Measurements from ENCODE around the gene LENG1.

Gene LENG1

GRCh38 chr19:54153731-54154326 is 5.7 kb downstream of the LENG1 start:
- ChIA-PET POLR2A (no interaction called here), CTCF (no interaction called here)
- Histone ChIP-seq H3K9me3 (ENCODE audit: control extremely low read depth in 1 of 5, control insufficient read depth in 4 of 5, insufficient read depth in 2 of 5, low read depth in 1 of 5, low read length in 4 of 5) (no peaks in the 10 kb centered on the region), H3K4me3 (ENCODE audit: control insufficient read depth in 1 of 7, extremely low read depth in 1 of 7, insufficient read depth in 4 of 7, low read depth in 2 of 7, low read length in 6 of 7) (no peak overlapping the region), H3K27me3 (replicated peaks in 2 of 5; ENCODE audit: control insufficient read depth in 4 of 5, insufficient read depth in 5 of 5, low read length in 4 of 5) (no peaks in the 10 kb centered on the region), H3K36me3 (ENCODE audit: control insufficient read depth in 4 of 4, insufficient read depth in 4 of 4, low read length in 3 of 4) (peaks cover 2 to 90% (median 69%) of the 10 kb centered on the region in 4 experiments), H3K4me1 (ENCODE audit: control extremely low read depth in 1 of 4, control insufficient read depth in 4 of 4, insufficient read depth in 4 of 4, low read length in 3 of 4) (peaks cover 0 to 15% (median 8%) of the 10 kb centered on the region in 4 experiments), H3K27ac (ENCODE audit: insufficient read depth in 1 of 2, low read depth in 1 of 2, low read length in 2 of 2, poor library complexity in 1 of 2, severe bottlenecking in 2 of 2) (no peak overlapping the region)
- DNase-seq, result no peak
- WGBS (ENCODE audit: insufficient coverage), result 95% methylated on average over 9 of the region's 10 CpGs

GRCh38 chr19:54152878-54153524 is 6.5 kb downstream of the LENG1 start:
- no peaks in the 10 kb centered on the region for H3K27me3 ChIP-seq (replicated peaks in 2 of 5; ENCODE audit: control insufficient read depth in 4 of 5, insufficient read depth in 5 of 5, low read length in 4 of 5)
- H3K4me3 ChIP-seq (ENCODE audit: control insufficient read depth in 1 of 7, extremely low read depth in 1 of 7, insufficient read depth in 4 of 7, low read depth in 2 of 7, low read length in 6 of 7), result no peak overlapping the region
- 97% methylated on average over 7 of the region's 25 CpGs for WGBS (ENCODE audit: insufficient coverage)
- peaks cover 0 to 8% (median under 1%) of the 10 kb centered on the region in 4 experiments for H3K4me1 ChIP-seq (ENCODE audit: control extremely low read depth in 1 of 4, control insufficient read depth in 4 of 4, insufficient read depth in 4 of 4, low read length in 3 of 4)
- CTCF ChIA-PET, result no interaction called here
- no peak overlapping the region for H3K27ac ChIP-seq (ENCODE audit: insufficient read depth in 1 of 2, low read depth in 1 of 2, low read length in 2 of 2, poor library complexity in 1 of 2, severe bottlenecking in 2 of 2)
- POLR2A ChIA-PET, result no interaction called here
- no peaks in the 10 kb centered on the region for H3K9me3 ChIP-seq (ENCODE audit: control extremely low read depth in 1 of 5, control insufficient read depth in 4 of 5, insufficient read depth in 2 of 5, low read depth in 1 of 5, low read length in 4 of 5)
- peaks cover 2 to 97% (median 72%) of the 10 kb centered on the region in 4 experiments for H3K36me3 ChIP-seq (ENCODE audit: control insufficient read depth in 4 of 4, insufficient read depth in 4 of 4, low read length in 3 of 4)
- DNase-seq, result no peak

- H3K27me3 ChIP-seq (replicated peaks in 2 of 5; ENCODE audit: control insufficient read depth in 4 of 5, insufficient read depth in 5 of 5, low read length in 4 of 5), result no peaks in the 10 kb centered on the region
- H3K4me3 ChIP-seq (ENCODE audit: control insufficient read depth in 1 of 7, extremely low read depth in 1 of 7, insufficient read depth in 4 of 7, low read depth in 2 of 7, low read length in 6 of 7), result no peak overlapping the region
- H3K9me3 ChIP-seq (ENCODE audit: control extremely low read depth in 1 of 5, control insufficient read depth in 4 of 5, insufficient read depth in 2 of 5, low read depth in 1 of 5, low read length in 4 of 5), result no peaks in the 10 kb centered on the region
- ChIA-PET CTCF (no interaction called here), POLR2A (no interaction called here)
- DNase-seq, result no peak
- H3K27ac ChIP-seq (ENCODE audit: insufficient read depth in 1 of 2, low read depth in 1 of 2, low read length in 2 of 2, poor library complexity in 1 of 2, severe bottlenecking in 2 of 2), result no peak overlapping the region
- H3K4me1 ChIP-seq (ENCODE audit: control extremely low read depth in 1 of 4, control insufficient read depth in 4 of 4, insufficient read depth in 4 of 4, low read length in 3 of 4), result peaks cover 0 to 8% (median 0%) of the 10 kb centered on the region in 4 experiments
- peaks cover 2 to 97% (median 73%) of the 10 kb centered on the region in 4 experiments for H3K36me3 ChIP-seq (ENCODE audit: control insufficient read depth in 4 of 4, insufficient read depth in 4 of 4, low read length in 3 of 4)
- 95% methylated on average over 8 of the region's 12 CpGs for WGBS (ENCODE audit: insufficient coverage)
Measured at GRCh38 chr19:54152267-54152666, 7.3 kb downstream of the LENG1 start.

- 94% methylated on average over 23 of the region's 23 CpGs for WGBS (ENCODE audit: insufficient coverage)
Measured at GRCh38 chr19:54151362-54152035, 8.0 kb downstream of the LENG1 start.

GRCh38 chr19:54149021-54149812 is 10.3 kb downstream of the LENG1 start:
- CTCF ChIA-PET, result interaction anchor here (1.0 to 3.5 kb wide), 3 partner anchors 10 to 30 kb away, joined by 3 to 11 read pairs (median 3); partner anchors contain the start of gene LENG1
- no peaks in the 10 kb centered on the region for H3K27me3 ChIP-seq (replicated peaks in 2 of 5; ENCODE audit: control insufficient read depth in 4 of 5, insufficient read depth in 5 of 5, low read length in 4 of 5)
- H3K4me3 ChIP-seq (ENCODE audit: control insufficient read depth in 1 of 7, extremely low read depth in 1 of 7, insufficient read depth in 4 of 7, low read depth in 2 of 7, low read length in 6 of 7), result no peak overlapping the region
- POLR2A ChIA-PET, result interaction anchor here (0.8 kb wide), 2 partner anchors 10 to 12 kb away, joined by 3 read pairs; partner anchors contain the start of gene CNOT3
- H3K9me3 ChIP-seq (ENCODE audit: control extremely low read depth in 1 of 5, control insufficient read depth in 4 of 5, insufficient read depth in 2 of 5, low read depth in 1 of 5, low read length in 4 of 5), result no peaks in the 10 kb centered on the region
- H3K27ac ChIP-seq (ENCODE audit: insufficient read depth in 1 of 2, low read depth in 1 of 2, low read length in 2 of 2, poor library complexity in 1 of 2, severe bottlenecking in 2 of 2), result no peak overlapping the region
- peaks cover 1 to 97% (median 81%) of the 10 kb centered on the region in 4 experiments for H3K36me3 ChIP-seq (ENCODE audit: control insufficient read depth in 4 of 4, insufficient read depth in 4 of 4, low read length in 3 of 4)
- no peak for DNase-seq
- WGBS (ENCODE audit: insufficient coverage), result 96% methylated on average over 8 of the region's 12 CpGs
- no peaks in the 10 kb centered on the region for H3K4me1 ChIP-seq (ENCODE audit: control extremely low read depth in 1 of 4, control insufficient read depth in 4 of 4, insufficient read depth in 4 of 4, low read length in 3 of 4)

More at GRCh38 chr19:54151362-54152035, 8.0 kb downstream of the LENG1 start:
- Histone ChIP-seq H3K27ac (ENCODE audit: insufficient read depth in 1 of 2, low read depth in 1 of 2, low read length in 2 of 2, poor library complexity in 1 of 2, severe bottlenecking in 2 of 2) (no peak overlapping the region), H3K9me3 (ENCODE audit: control extremely low read depth in 1 of 5, control insufficient read depth in 4 of 5, insufficient read depth in 2 of 5, low read depth in 1 of 5, low read length in 4 of 5) (no peaks in the 10 kb centered on the region), H3K36me3 (ENCODE audit: control insufficient read depth in 4 of 4, insufficient read depth in 4 of 4, low read length in 3 of 4) (peaks cover 0 to 97% (median 77%) of the 10 kb centered on the region in 4 experiments), H3K4me1 (ENCODE audit: control extremely low read depth in 1 of 4, control insufficient read depth in 4 of 4, insufficient read depth in 4 of 4, low read length in 3 of 4) (peaks cover 0 to 8% (median 0%) of the 10 kb centered on the region in 4 experiments), H3K27me3 (replicated peaks in 2 of 5; ENCODE audit: control insufficient read depth in 4 of 5, insufficient read depth in 5 of 5, low read length in 4 of 5) (no peaks in the 10 kb centered on the region), H3K4me3 (ENCODE audit: control insufficient read depth in 1 of 7, extremely low read depth in 1 of 7, insufficient read depth in 4 of 7, low read depth in 2 of 7, low read length in 6 of 7) (no peak overlapping the region)
- POLR2A ChIA-PET, result no interaction called here
- no peak for DNase-seq
- CTCF ChIA-PET, result interaction anchor here (3.5 kb wide), 1 partner anchor 7 kb away, joined by 11 read pairs; the partner anchor contains the start of gene LENG1

- POLR2A ChIA-PET, result no interaction called here
- Histone ChIP-seq H3K4me1 (ENCODE audit: control extremely low read depth in 1 of 4, control insufficient read depth in 4 of 4, insufficient read depth in 4 of 4, low read length in 3 of 4) (no peaks in the 10 kb centered on the region), H3K27me3 (replicated peaks in 2 of 5; ENCODE audit: control insufficient read depth in 4 of 5, insufficient read depth in 5 of 5, low read length in 4 of 5) (no peaks in the 10 kb centered on the region), H3K9me3 (ENCODE audit: control extremely low read depth in 1 of 5, control insufficient read depth in 4 of 5, insufficient read depth in 2 of 5, low read depth in 1 of 5, low read length in 4 of 5) (no peaks in the 10 kb centered on the region), H3K27ac (ENCODE audit: insufficient read depth in 1 of 2, low read depth in 1 of 2, low read length in 2 of 2, poor library complexity in 1 of 2, severe bottlenecking in 2 of 2) (no peak overlapping the region), H3K4me3 (ENCODE audit: control insufficient read depth in 1 of 7, extremely low read depth in 1 of 7, insufficient read depth in 4 of 7, low read depth in 2 of 7, low read length in 6 of 7) (no peak overlapping the region), H3K36me3 (ENCODE audit: control insufficient read depth in 4 of 4, insufficient read depth in 4 of 4, low read length in 3 of 4) (peaks cover 11 to 97% (median 81%) of the 10 kb centered on the region in 4 experiments)
- 95% methylated on average over 18 of the region's 19 CpGs for WGBS (ENCODE audit: insufficient coverage)
- DNase-seq, result no peak
- CTCF ChIA-PET, result interaction anchor here (1.1 to 3.5 kb wide), 2 partner anchors 11 kb away, joined by 3 to 11 read pairs; partner anchors contain the start of gene LENG1
Measured at GRCh38 chr19:54148158-54148557, 11.4 kb downstream of the LENG1 start.

All from common myeloid progenitor, CD34-positive (primary cell).